SH-SY5Y (cell line): ENCODE results near the gene TLL1.

Source experiments
- GATA2 ChIP-seq: IDR thresholded peaks from 2 replicates; pipeline ENCODE4 v1.6.1; 2011; ENCODE audit warnings: mild to moderate bottlenecking, low read depth, low read length
- GATA3 ChIP-seq: IDR thresholded peaks from 2 replicates; pipeline ENCODE4 v1.6.1; 2011; ENCODE audit warnings: low read depth, mild to moderate bottlenecking, low read length, moderate library complexity

- TF ChIP-seq GATA2: no peak
- no peak for TF ChIP-seq GATA3
Observed at GRCh38 chr4:165864271-165864670, 8.8 kb upstream of the TLL1 start.
